Endothelial cell of umbilical vein (primary cell): ENCODE measurements around the gene ACTG1. TPM values are rescaled to one million over a fixed set of nuclear protein-coding genes. Genes with fewer than 3 reads are reported as not detected.

Source experiments
- BruUV-seq: library from RNA; stranded (reverse); fragments of 400-500 nt; replicated peaks from 2 replicates; lab custom pipeline; 2021; lab: Mats Ljungman, UMichigan
- CTCF ChIA-PET: fragments of 300-600, 350-600 bp; sonication (Branson Sonifier 250); formaldehyde crosslinking; loops from one replicate; lab custom pipeline; 2021; ENCODE audit warnings: antibody characterized with exemption, inconsistent platforms; lab: Charles Lee
- POLR2A ChIA-PET: fragments of 300-600, 350-600 bp; sonication (Branson Sonifier 250); formaldehyde crosslinking; loops from one replicate; lab custom pipeline; 2021; ENCODE audit warnings: antibody characterized with exemption, inconsistent platforms; lab: Charles Lee
- DNase-seq: peaks from one replicate; pipeline ENCODE4 v3.0.0-alpha.2; 2011; ENCODE audit warnings: low read depth, low spot score
- FAIRE-seq: peaks from 2 replicates; lab custom pipeline; 2011; peaks lifted over from hg19 to GRCh38; lab: Jason Lieb, UNC
- H2AFZ ChIP-seq: 2 replicates; pipeline ENCODE4 v1.6.0; 2012; ENCODE audit warnings: low read depth, low read length, control low read depth, inconsistent platforms
- H3K27ac ChIP-seq: 2 replicates; pipeline ENCODE4 v1.5.1; 2011; ENCODE audit warnings: low read depth, mild to moderate bottlenecking, control low read depth, low read length, moderate library complexity; ENCODE audit not compliant: insufficient read depth
- H3K27me3 ChIP-seq, 2 experiments: 2 replicates each; pipeline versions ENCODE4 v1.6.0 to v1.6.1; 2011; ENCODE audit warnings: low read length in 2 of 2, mixed read lengths in 1 of 2; ENCODE audit not compliant: control insufficient read depth in 2 of 2, insufficient read depth in 2 of 2
- H3K36me3 ChIP-seq, 2 experiments: 2 replicates in 1 of 2; 3 replicates in 1 of 2; pipeline ENCODE4 v1.5.1; 2011; ENCODE audit warnings: low read length in 2 of 2, mild to moderate bottlenecking in 1 of 2, moderate library complexity in 1 of 2; ENCODE audit not compliant: control insufficient read depth in 2 of 2, insufficient read depth in 2 of 2; ENCODE audit errors: extremely low read depth in 1 of 2
- H3K4me1 ChIP-seq: 3 replicates; pipeline ENCODE4 v1.5.1; 2011; ENCODE audit warnings: mild to moderate bottlenecking, low read length; ENCODE audit not compliant: control insufficient read depth, insufficient read depth; ENCODE audit errors: extremely low read depth
- H3K4me2 ChIP-seq: 2 replicates; pipeline ENCODE4 v1.6.1; 2011; ENCODE audit warnings: low read length, control low read depth, mixed read lengths; ENCODE audit not compliant: insufficient read depth
- H3K4me3 ChIP-seq, 3 experiments: fragments of 200-600 bp in 1 of 3; sonication (generic), shearing (Covaris generic) in 1 of 3; replicated peaks in 1 of 3; 2 replicates each; pipeline ENCODE4 v1.5.1; 2011 to 2016; ENCODE audit warnings: control low read depth in 3 of 3, low read length in 3 of 3, mild to moderate bottlenecking in 2 of 3, inconsistent platforms in 1 of 3, low read depth in 1 of 3, moderate library complexity in 1 of 3; ENCODE audit not compliant: insufficient read depth in 1 of 3
- H3K79me2 ChIP-seq: 2 replicates; pipeline ENCODE4 v1.6.0; 2012; ENCODE audit warnings: low read length, inconsistent platforms; ENCODE audit not compliant: control insufficient read depth, insufficient read depth
- H3K9ac ChIP-seq: replicated peaks from 2 replicates; pipeline ENCODE3; 2011; ENCODE audit warnings: low read length, control low read depth; ENCODE audit not compliant: insufficient read depth; ENCODE audit errors: extremely low read depth
- H3K9me1 ChIP-seq: replicated peaks from 3 replicates; pipeline ENCODE4 v1.6.0; 2011; ENCODE audit warnings: mild to moderate bottlenecking, low read length; ENCODE audit not compliant: control insufficient read depth, insufficient read depth; ENCODE audit errors: extremely low read depth
- H3K9me3 ChIP-seq: replicated peaks from 2 replicates; pipeline ENCODE4 v1.5.1; 2012; ENCODE audit warnings: low read length, inconsistent platforms; ENCODE audit not compliant: control insufficient read depth, insufficient read depth
- H4K20me1 ChIP-seq: replicated peaks from 2 replicates; pipeline ENCODE3; 2011; ENCODE audit warnings: mild to moderate bottlenecking, low read length; ENCODE audit not compliant: control insufficient read depth, insufficient read depth; ENCODE audit errors: extremely low read depth
- EZH2 ChIP-seq: IDR thresholded peaks from 2 replicates; pipeline ENCODE4 v1.6.1; 2012; ENCODE audit warnings: borderline replicate concordance, low read depth, mild to moderate bottlenecking, moderate library complexity, low read length, inconsistent platforms; ENCODE audit not compliant: severe bottlenecking
- FOS ChIP-seq: IDR thresholded peaks from 2 replicates; pipeline ENCODE4 v1.6.1; 2011; ENCODE audit warnings: mild to moderate bottlenecking, low read length, moderate library complexity, borderline replicate concordance; ENCODE audit not compliant: insufficient read depth
- GATA2 ChIP-seq: IDR thresholded peaks from 2 replicates; pipeline ENCODE4 v1.7.0; 2011; ENCODE audit warnings: low read depth, mild to moderate bottlenecking, moderate library complexity, mixed read lengths, low read length; ENCODE audit not compliant: insufficient read length, insufficient read depth
- JUN ChIP-seq: IDR thresholded peaks from 2 replicates; pipeline ENCODE4 v1.6.1; 2011; ENCODE audit warnings: borderline replicate concordance, low read depth; ENCODE audit not compliant: insufficient read length, insufficient read depth
- MYC ChIP-seq: IDR thresholded peaks from one replicate; pipeline ENCODE4 v1.6.1; 2011; ENCODE audit warnings: mild to moderate bottlenecking, low read depth, low read length
- POLR2A ChIP-seq: IDR thresholded peaks from 2 replicates; pipeline ENCODE4 v1.6.1; 2012; ENCODE audit warnings: low read depth, mild to moderate bottlenecking, control low read depth, low read length
- POLR2AphosphoS5 ChIP-seq: IDR thresholded peaks from 2 replicates; pipeline ENCODE4 v1.6.1; 2012; ENCODE audit warnings: low read depth, mild to moderate bottlenecking, control low read depth, low read length, moderate library complexity; ENCODE audit not compliant: insufficient read depth
- dilution Hi-C: fragments of 300-500 bp; cut with MboI; formaldehyde crosslinking; loops from one replicate; pipeline ENCODE4 v1.15.0; 2019; ENCODE audit warnings: low sequenced_read_pairs; ENCODE audit not compliant: extremely low pct_ligation_motif_present
- intact Hi-C: fragments of 100-400 bp; cut with micrococcal nuclease; formaldehyde crosslinking; loops from one replicate; pipeline ENCODE4 v1.10.0; 2022
- polyA plus RNA-seq, 4 experiments: library from polyadenylated mRNA; depleted of rRNA in 3 of 4; stranded (reverse) in 3 of 4; unstranded in 1 of 4; fragments of >200 nt; gene quantifications; 2 replicates each; pipeline versions ENCODE4 v1.2.1 to v1.2.3, GENCODE V29; 2011 to 2012; ENCODE audit warnings: missing spikeins in 1 of 4
- total RNA-seq: library from RNA; stranded (reverse); gene quantifications from 2 replicates; pipeline ENCODE4 v1.2.3, GENCODE V29; 2021
- TF ChIP-seq, protein P1 (sequence below): IDR thresholded peaks from 2 replicates; pipeline ENCODE4 v1.6.1; 2011; ENCODE audit not compliant: insufficient read depth, insufficient read length
- TF ChIP-seq, protein P2 (sequence below), 2 donors: IDR thresholded peaks; 1 replicate in 1 of 2; 2 replicates in 1 of 2; pipeline ENCODE4 v1.5.1; 2011; ENCODE audit warnings: low read length in 2 of 2, mild to moderate bottlenecking in 2 of 2, moderate library complexity in 2 of 2, control low read depth in 1 of 2, inconsistent platforms in 1 of 2, low read depth in 1 of 2; ENCODE audit not compliant: insufficient read depth in 1 of 2; ENCODE audit errors: extremely low read depth in 1 of 2

ACTG1 gene
- total and polyA plus RNA-seq, 2 donors (not counting 3 experiments of a cell fraction or from before 2014, with no cell fraction given), result 6,127 to 10,663 TPM

DNA sequence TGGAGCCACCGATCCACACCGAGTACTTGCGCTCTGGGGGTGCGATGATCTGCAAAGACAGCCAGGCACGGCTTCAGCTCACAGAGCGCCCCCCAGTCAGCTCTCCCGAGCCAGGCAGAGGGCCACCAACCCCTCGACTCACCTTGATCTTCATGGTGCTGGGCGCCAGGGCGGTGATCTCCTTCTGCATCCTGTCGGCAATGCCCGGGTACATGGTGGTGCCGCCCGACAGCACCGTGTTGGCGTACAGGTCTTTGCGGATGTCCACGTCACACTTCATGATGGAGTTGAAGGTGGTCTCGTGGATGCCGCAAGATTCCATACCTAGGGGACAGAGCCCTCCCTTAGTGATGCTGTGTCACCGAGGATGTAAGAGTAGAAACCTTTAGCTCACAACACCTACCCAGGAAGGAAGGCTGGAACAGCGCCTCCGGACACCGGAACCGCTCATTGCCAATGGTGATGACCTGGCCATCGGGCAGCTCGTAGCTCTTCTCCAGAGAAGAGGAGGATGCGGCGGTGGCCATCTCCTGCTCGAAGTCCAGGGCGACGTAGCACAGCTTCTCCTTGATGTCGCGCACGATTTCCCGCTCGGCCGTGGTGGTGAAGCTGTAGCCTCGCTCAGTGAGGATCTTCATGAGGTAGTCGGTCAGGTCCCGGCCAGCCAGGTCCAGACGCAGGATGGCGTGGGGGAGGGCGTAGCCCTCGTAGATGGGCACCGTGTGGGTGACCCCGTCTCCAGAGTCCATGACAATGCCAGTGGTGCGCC, 1.6 kb downstream of the ACTG1 start:
- BruUV-seq, result no TSS peak
- Histone ChIP-seq H3K4me1 (peaks cover 26% of the 10 kb centered on the region), H3K27ac (no peak overlapping the region), H2AFZ (no peak overlapping the region), H3K4me2 (peak overlapping the region; percentile 83), H3K4me3 (peak overlapping the region; percentile 42 to 93 (median 78)), H3K27me3 (no peaks in the 10 kb centered on the region), H4K20me1 (peaks cover 2% of the 10 kb centered on the region), H3K36me3 (peaks cover 15 to 24% of the 10 kb centered on the region in 2 experiments), H3K9me1 (no peaks in the 10 kb centered on the region), H3K9ac (peak overlapping the region; percentile 81), H3K79me2 (peaks cover 46% of the 10 kb centered on the region), H3K9me3 (no peaks in the 10 kb centered on the region)
- ChIA-PET POLR2A (interaction anchor here (1.1 to 1.9 kb wide), 3 partner anchors 56 to 116 kb away, joined by 3 to 6 read pairs (median 3); partner anchors contain the start of gene BAHCC1), CTCF (no interaction called here)
- dilution Hi-C loops (no loop called here), intact Hi-C loops (loop anchor here (1.0 to 5.0 kb wide), 2 partner anchors 116 to 259 kb away; partner anchors contain the start of gene BAHCC1)
- peak; percentile 4 for TF ChIP-seq POLR2AphosphoS5
- no peak for TF ChIP-seq EZH2
- DNase-seq (peak; percentile 30), FAIRE-seq (peak; percentile 15)

DNA sequence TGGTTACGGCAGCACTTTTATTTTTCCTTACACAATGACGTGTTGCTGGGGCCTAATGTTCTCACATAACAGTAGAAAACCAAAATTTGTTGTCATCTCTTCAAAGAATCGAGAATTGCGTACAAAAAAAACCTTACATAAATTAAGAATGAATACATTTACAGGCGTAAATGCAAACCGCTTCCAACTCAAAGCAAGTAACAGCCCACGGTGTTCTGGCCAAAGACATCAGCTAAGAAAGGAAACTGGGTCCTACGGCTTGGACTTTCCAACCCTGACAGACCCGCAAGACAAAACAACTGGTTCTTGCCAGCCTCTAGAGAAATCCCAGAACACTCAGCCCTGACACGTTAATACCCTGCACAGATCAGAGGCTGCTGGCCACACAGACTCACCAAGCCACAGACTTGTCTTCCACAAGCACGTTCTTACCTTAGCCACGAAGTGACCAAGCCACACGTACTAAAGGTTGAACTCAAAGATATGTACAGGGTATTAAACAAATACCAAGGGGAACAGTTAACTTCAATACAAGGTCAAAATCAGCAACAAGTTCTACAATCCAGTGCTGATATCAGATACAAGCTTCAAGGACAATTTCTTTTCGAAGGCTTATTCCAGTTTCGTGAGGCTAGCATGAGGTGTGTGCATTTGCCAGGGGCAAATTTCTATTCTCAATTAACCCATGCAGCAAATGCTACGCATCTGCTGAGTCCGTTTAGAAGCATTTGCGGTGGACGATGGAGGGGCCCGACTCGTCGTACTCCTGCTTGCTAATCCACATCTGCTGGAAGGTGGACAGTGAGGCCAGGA, 2.4 kb downstream of the ACTG1 start:
- no TSS peak for BruUV-seq
- peaks cover 15 to 24% of the 10 kb centered on the region in 2 experiments for H3K36me3 ChIP-seq
- intact Hi-C loops, result loop anchor here (1.0 to 5.0 kb wide), 2 partner anchors 115 to 258 kb away; partner anchors contain the start of gene BAHCC1
- H3K9me3 ChIP-seq, result no peaks in the 10 kb centered on the region
- H3K9ac ChIP-seq, result peak overlapping the region; percentile 81
- no peaks in the 10 kb centered on the region for H3K27me3 ChIP-seq
- TF ChIP-seq POLR2A (peak; percentile 47), MYC (no peak), JUN (no peak), EZH2 (no peak), GATA2 (no peak), POLR2AphosphoS5 (peak; percentile 40), FOS (no peak)
- TF ChIP-seq, protein P1, sequence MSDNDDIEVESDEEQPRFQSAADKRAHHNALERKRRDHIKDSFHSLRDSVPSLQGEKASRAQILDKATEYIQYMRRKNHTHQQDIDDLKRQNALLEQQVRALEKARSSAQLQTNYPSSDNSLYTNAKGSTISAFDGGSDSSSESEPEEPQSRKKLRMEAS, result no peak
- TF ChIP-seq, protein P2, sequence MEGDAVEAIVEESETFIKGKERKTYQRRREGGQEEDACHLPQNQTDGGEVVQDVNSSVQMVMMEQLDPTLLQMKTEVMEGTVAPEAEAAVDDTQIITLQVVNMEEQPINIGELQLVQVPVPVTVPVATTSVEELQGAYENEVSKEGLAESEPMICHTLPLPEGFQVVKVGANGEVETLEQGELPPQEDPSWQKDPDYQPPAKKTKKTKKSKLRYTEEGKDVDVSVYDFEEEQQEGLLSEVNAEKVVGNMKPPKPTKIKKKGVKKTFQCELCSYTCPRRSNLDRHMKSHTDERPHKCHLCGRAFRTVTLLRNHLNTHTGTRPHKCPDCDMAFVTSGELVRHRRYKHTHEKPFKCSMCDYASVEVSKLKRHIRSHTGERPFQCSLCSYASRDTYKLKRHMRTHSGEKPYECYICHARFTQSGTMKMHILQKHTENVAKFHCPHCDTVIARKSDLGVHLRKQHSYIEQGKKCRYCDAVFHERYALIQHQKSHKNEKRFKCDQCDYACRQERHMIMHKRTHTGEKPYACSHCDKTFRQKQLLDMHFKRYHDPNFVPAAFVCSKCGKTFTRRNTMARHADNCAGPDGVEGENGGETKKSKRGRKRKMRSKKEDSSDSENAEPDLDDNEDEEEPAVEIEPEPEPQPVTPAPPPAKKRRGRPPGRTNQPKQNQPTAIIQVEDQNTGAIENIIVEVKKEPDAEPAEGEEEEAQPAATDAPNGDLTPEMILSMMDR (IDR thresholded peaks at IDR 0.05; ENCODE audit: extremely low read depth in 1 of 2, insufficient read depth in 1 of 2, low read depth in 1 of 2, low read length in 2 of 2), result no peak
- peaks cover 38% of the 10 kb centered on the region for H3K79me2 ChIP-seq
- H3K9me1 ChIP-seq, result no peaks in the 10 kb centered on the region
- peaks cover 2% of the 10 kb centered on the region for H4K20me1 ChIP-seq
- DNase-seq (peak; percentile 27), FAIRE-seq (peak; percentile 55)
- no peak overlapping the region for H3K27ac ChIP-seq
- ChIA-PET CTCF (no interaction called here), POLR2A (interaction anchor here (1.1 to 1.3 kb wide), 2 partner anchors 57 to 115 kb away, joined by 3 read pairs; partner anchors contain the start of gene BAHCC1)
- H3K4me3 ChIP-seq, result peak overlapping the region; percentile 42 to 93 (median 78)
- H3K4me1 ChIP-seq, result peaks cover 20% of the 10 kb centered on the region
- dilution Hi-C loops, result no loop called here
- peak overlapping the region; percentile 83 for H3K4me2 ChIP-seq
- no peak overlapping the region for H2AFZ ChIP-seq
